ENCODE measurements around the gene GNB5. TPM values are rescaled to one million over a fixed set of nuclear protein-coding genes. Genes with fewer than 3 reads are reported as not detected.
"Not testable (repeated sequence)": the region's sequence is repeated elsewhere in the genome, so short reads cannot be mapped to it uniquely, and the experiment has no call there.

The GNB5 gene
- total RNA-seq (2021) (22.8 and 23.3 TPM in 2 replicates), Bru-seq, nascent RNA (percentile 59 among the genes with signal in this experiment), BruChase-seq, experiment 1, labeled RNA remaining after a 2-hour chase (percentile 55 among the genes with signal in this experiment), BruChase-seq, experiment 2, labeled RNA remaining after a 6-hour chase (percentile 59 among the genes with signal in this experiment)
- long read RNA-seq, transcript GNB5-202 (11 exons, 1,735 nt) = major isoform, 28 of 46 reads
- long read RNA-seq, partial matches to known transcripts = 6 of 46 reads
- long read RNA-seq, other reads (novel, unspliced or antisense) = 10 of 46 reads

GRCh38 chr15:52191207-52191606 is at the start of gene GNB5:
Gene GNB5, minus strand, starts transcription at chr15:52191392. Its CDS starts 6,716 bp downstream, at chr15:52184676.
- Histone ChIP-seq H3K27ac (ENCODE audit: low read depth, low read length, poor library complexity, severe bottlenecking) (no peak within 1 kb of the TSS), H3K36me3 (ENCODE audit: insufficient read depth, low read length, poor library complexity, severe bottlenecking) (no peaks in the 10 kb centered on the region), H3K4me1 (ENCODE audit: insufficient read depth, low read length, poor library complexity, severe bottlenecking) (no peaks in the 10 kb centered on the region), H3K27me3 (replicated peaks; ENCODE audit: insufficient read depth, low read depth, low read length, poor library complexity) (no peaks in the 10 kb centered on the region), H3K9me3 (ENCODE audit: low read depth, low read length, poor library complexity, severe bottlenecking) (no peaks in the 10 kb centered on the region), H3K4me3 (ENCODE audit: low read depth, low read length, poor library complexity, severe bottlenecking) (no peak within 1 kb of the TSS)
- intact Hi-C loops (cut with micrococcal nuclease; ENCODE audit: unreplicated experiment) = no loop called here
- TF ChIP-seq CTCF (conservative IDR thresholded peaks at IDR 0.05; ENCODE audit: low read depth, low read length) = no peak
- TF ChIP-seq EZH2 (IDR thresholded peaks at IDR 0.05; ENCODE audit: borderline replicate concordance, low read depth, low read length, poor library complexity, severe bottlenecking) = no peak
- ChIA-PET CTCF (interaction anchor here (0.9 kb wide), 1 partner anchor 113 kb away, joined by 3 read pairs; no protein-coding TSS in a partner anchor), POLR2A (ENCODE audit: low non-redundant PET) (no interaction called here)
- DNase-seq (ENCODE audit: low spot score) = no peak
- BruUV-seq (replicated peaks) = no TSS peak

GRCh38 chr15:52240166-52240565 is 49.0 kb upstream of the GNB5 start:
- H3K4me1 ChIP-seq (ENCODE audit: insufficient read depth, low read length, poor library complexity, severe bottlenecking) = no peaks in the 10 kb centered on the region
- intact Hi-C loops (cut with micrococcal nuclease; ENCODE audit: unreplicated experiment) = no loop called here
- H3K27me3 ChIP-seq (replicated peaks; ENCODE audit: insufficient read depth, low read depth, low read length, poor library complexity) = no peaks in the 10 kb centered on the region
- no peak for TF ChIP-seq EZH2 (IDR thresholded peaks at IDR 0.05; ENCODE audit: borderline replicate concordance, low read depth, low read length, poor library complexity, severe bottlenecking)
- TF ChIP-seq CTCF (conservative IDR thresholded peaks at IDR 0.05; ENCODE audit: low read depth, low read length) = no peak
- no peak overlapping the region for H3K4me3 ChIP-seq (ENCODE audit: low read depth, low read length, poor library complexity, severe bottlenecking)
- ChIA-PET CTCF (no interaction called here), POLR2A (ENCODE audit: low non-redundant PET) (no interaction called here)
- no peak for DNase-seq (ENCODE audit: low spot score)
- H3K27ac ChIP-seq (ENCODE audit: low read depth, low read length, poor library complexity, severe bottlenecking) = no peak overlapping the region
- no peaks in the 10 kb centered on the region for H3K9me3 ChIP-seq (ENCODE audit: low read depth, low read length, poor library complexity, severe bottlenecking)
- H3K36me3 ChIP-seq (ENCODE audit: insufficient read depth, low read length, poor library complexity, severe bottlenecking) = no peaks in the 10 kb centered on the region
- no TSS peak for BruUV-seq (replicated peaks)

- BruUV-seq (replicated peaks); H3K4me1 ChIP-seq (ENCODE audit: insufficient read depth, low read length, poor library complexity, severe bottlenecking); H3K9me3 ChIP-seq (ENCODE audit: low read depth, low read length, poor library complexity, severe bottlenecking); DNase-seq (ENCODE audit: low spot score); H3K27me3 ChIP-seq (replicated peaks; ENCODE audit: insufficient read depth, low read depth, low read length, poor library complexity); H3K27ac ChIP-seq (ENCODE audit: low read depth, low read length, poor library complexity, severe bottlenecking); H3K4me3 ChIP-seq (ENCODE audit: low read depth, low read length, poor library complexity, severe bottlenecking); CTCF ChIA-PET; intact Hi-C loops (cut with micrococcal nuclease; ENCODE audit: unreplicated experiment); H3K36me3 ChIP-seq (ENCODE audit: insufficient read depth, low read length, poor library complexity, severe bottlenecking); POLR2A ChIA-PET (ENCODE audit: low non-redundant PET): not testable (repeated sequence)
Measured at GRCh38 chr15:52238989-52239525, 47.9 kb upstream of the GNB5 start.

GRCh38 chr15:52238149-52238548 is 47.0 kb upstream of the GNB5 start:
- TF ChIP-seq EZH2 (IDR thresholded peaks at IDR 0.05; ENCODE audit: borderline replicate concordance, low read depth, low read length, poor library complexity, severe bottlenecking) = no peak
- TF ChIP-seq CTCF (conservative IDR thresholded peaks at IDR 0.05; ENCODE audit: low read depth, low read length) = no peak
- H3K36me3 ChIP-seq (ENCODE audit: insufficient read depth, low read length, poor library complexity, severe bottlenecking) = no peaks in the 10 kb centered on the region
- CTCF ChIA-PET = no interaction called here
- no peak for DNase-seq (ENCODE audit: low spot score)
- no peaks in the 10 kb centered on the region for H3K27me3 ChIP-seq (replicated peaks; ENCODE audit: insufficient read depth, low read depth, low read length, poor library complexity)
- intact Hi-C loops (cut with micrococcal nuclease; ENCODE audit: unreplicated experiment) = no loop called here
- no TSS peak for BruUV-seq (replicated peaks)
- H3K4me3 ChIP-seq (ENCODE audit: low read depth, low read length, poor library complexity, severe bottlenecking) = no peak overlapping the region
- H3K27ac ChIP-seq (ENCODE audit: low read depth, low read length, poor library complexity, severe bottlenecking) = no peak overlapping the region
- no peaks in the 10 kb centered on the region for H3K4me1 ChIP-seq (ENCODE audit: insufficient read depth, low read length, poor library complexity, severe bottlenecking)
- no peaks in the 10 kb centered on the region for H3K9me3 ChIP-seq (ENCODE audit: low read depth, low read length, poor library complexity, severe bottlenecking)
- POLR2A ChIA-PET (ENCODE audit: low non-redundant PET) = no interaction called here

Data from A673 (cell line).